Right atrium auricular region (tissue), 2 donors: ENCODE results near the gene UPK2. TPM values are rescaled to one million over a fixed set of nuclear protein-coding genes. Genes with fewer than 3 reads are reported as not detected.
"Not testable (repeated sequence)": the region's sequence is repeated elsewhere in the genome, so short reads cannot be mapped to it uniquely, and the experiment has no call there.

ENCODE experiments used
- DNase-seq: peaks from one replicate; pipeline ENCODE4 v3.0.0-alpha.2; 2019; ENCODE audit warnings: low spot score
- H3K27ac ChIP-seq, 2 donors: fragments of 200-600 bp; sonication (generic); 1 replicate in 1 of 2; 2 replicates in 1 of 2; pipeline ENCODE4 v1.5.1; 2016 to 2019
- H3K27me3 ChIP-seq, 2 donors: fragments of 200-600 bp; sonication (generic); one replicate each; pipeline versions ENCODE4 v1.5.1 to v1.6.0; 2017 to 2019
- H3K36me3 ChIP-seq: fragments of 200-600 bp; sonication (generic); one replicate; pipeline ENCODE4 v1.5.1; 2016
- H3K4me1 ChIP-seq, 2 donors: fragments of 200-600 bp; sonication (generic); one replicate each; pipeline versions ENCODE4 v1.5.1 to v1.6.0; 2017 to 2019
- H3K4me3 ChIP-seq, 2 donors: fragments of 200-600 bp; sonication (generic); 1 replicate in 1 of 2; 2 replicates in 1 of 2; pipeline ENCODE4 v1.5.1; 2017 to 2019; ENCODE audit warnings: mild to moderate bottlenecking in 1 of 2, moderate library complexity in 1 of 2
- H3K9me3 ChIP-seq, 2 donors: fragments of 200-600 bp; sonication (generic); one replicate each; pipeline ENCODE4 v1.5.1; 2019
- total RNA-seq, 2 donors: library from RNA; depleted of rRNA; stranded (reverse); fragments of >200 nt; gene quantifications; one replicate each; pipeline ENCODE4 v1.1.0, GENCODE V29; 2016
- TF ChIP-seq, protein P1 (sequence below), 2 donors: fragments of 200-600 bp; sonication (generic); IDR thresholded peaks; one replicate each; pipeline ENCODE4 v1.5.1; 2019; ENCODE audit warnings: antibody characterized with exemption in 2 of 2

The UPK2 gene
- total RNA-seq, 2 donors from 2014 or later = not detected

DNA sequence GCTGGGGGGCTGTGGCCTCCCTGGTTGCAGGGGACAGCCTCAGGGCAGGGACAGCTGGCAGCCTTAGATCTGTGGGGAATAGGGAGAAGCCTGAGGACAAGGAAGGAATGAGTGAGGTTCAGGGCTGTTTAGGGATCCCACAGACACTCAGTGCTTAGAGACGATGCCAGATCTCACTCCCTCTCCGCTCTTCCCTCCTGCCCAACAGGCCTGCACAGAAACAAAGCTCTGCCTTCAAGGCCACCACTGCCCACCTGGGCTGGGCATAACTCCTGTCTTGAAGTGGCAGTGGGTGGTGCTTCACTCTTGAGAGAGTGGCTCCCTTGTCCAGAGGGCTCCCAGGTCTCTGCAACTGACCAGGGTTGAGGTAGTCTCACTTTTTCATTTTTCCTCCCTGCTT lies 28.7 kb downstream of the UPK2 start:
- Histone ChIP-seq H3K9me3 (no peaks in the 10 kb centered on the region), H3K4me1 (peaks cover 0 to 9% of the 10 kb centered on the region in 2 donors), H3K27me3 (no peaks in the 10 kb centered on the region), H3K27ac (no peak overlapping the region), H3K4me3 (no peak overlapping the region), H3K36me3 (no peaks in the 10 kb centered on the region)
- DNase-seq = no peak
- TF ChIP-seq, protein P1, sequence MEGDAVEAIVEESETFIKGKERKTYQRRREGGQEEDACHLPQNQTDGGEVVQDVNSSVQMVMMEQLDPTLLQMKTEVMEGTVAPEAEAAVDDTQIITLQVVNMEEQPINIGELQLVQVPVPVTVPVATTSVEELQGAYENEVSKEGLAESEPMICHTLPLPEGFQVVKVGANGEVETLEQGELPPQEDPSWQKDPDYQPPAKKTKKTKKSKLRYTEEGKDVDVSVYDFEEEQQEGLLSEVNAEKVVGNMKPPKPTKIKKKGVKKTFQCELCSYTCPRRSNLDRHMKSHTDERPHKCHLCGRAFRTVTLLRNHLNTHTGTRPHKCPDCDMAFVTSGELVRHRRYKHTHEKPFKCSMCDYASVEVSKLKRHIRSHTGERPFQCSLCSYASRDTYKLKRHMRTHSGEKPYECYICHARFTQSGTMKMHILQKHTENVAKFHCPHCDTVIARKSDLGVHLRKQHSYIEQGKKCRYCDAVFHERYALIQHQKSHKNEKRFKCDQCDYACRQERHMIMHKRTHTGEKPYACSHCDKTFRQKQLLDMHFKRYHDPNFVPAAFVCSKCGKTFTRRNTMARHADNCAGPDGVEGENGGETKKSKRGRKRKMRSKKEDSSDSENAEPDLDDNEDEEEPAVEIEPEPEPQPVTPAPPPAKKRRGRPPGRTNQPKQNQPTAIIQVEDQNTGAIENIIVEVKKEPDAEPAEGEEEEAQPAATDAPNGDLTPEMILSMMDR (IDR thresholded peaks at IDR 0.05) = no peak

DNA sequence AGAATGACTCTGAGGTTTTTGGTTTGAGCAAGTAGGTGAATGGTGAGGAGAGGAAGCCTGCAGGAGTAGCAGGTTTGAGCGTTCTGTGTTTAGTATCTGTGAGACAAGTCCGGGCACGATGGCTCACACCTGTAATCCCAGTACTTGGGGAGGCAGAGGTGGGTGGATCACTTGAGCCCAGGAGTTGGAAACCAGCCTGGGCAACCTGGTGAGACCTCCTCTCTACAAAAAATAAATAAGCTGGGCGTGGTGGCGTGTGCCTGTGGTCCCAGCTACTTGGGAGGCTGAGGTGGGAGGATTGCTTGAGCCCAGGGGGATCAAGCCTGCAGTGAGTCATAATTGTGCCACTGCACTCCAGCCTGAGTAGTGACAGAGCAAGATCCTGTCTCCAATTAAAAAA lies 32.2 kb downstream of the UPK2 start:
- H3K4me1 ChIP-seq = no peaks in the 10 kb centered on the region
- no peak overlapping the region for H3K4me3 ChIP-seq
- no peak overlapping the region for H3K27ac ChIP-seq
- TF ChIP-seq, protein P1 (IDR thresholded peaks at IDR 0.05) = no peak
- no peaks in the 10 kb centered on the region for H3K36me3 ChIP-seq
- DNase-seq = no peak
- H3K27me3 ChIP-seq = no peaks in the 10 kb centered on the region
- H3K9me3 ChIP-seq = no peaks in the 10 kb centered on the region

DNA sequence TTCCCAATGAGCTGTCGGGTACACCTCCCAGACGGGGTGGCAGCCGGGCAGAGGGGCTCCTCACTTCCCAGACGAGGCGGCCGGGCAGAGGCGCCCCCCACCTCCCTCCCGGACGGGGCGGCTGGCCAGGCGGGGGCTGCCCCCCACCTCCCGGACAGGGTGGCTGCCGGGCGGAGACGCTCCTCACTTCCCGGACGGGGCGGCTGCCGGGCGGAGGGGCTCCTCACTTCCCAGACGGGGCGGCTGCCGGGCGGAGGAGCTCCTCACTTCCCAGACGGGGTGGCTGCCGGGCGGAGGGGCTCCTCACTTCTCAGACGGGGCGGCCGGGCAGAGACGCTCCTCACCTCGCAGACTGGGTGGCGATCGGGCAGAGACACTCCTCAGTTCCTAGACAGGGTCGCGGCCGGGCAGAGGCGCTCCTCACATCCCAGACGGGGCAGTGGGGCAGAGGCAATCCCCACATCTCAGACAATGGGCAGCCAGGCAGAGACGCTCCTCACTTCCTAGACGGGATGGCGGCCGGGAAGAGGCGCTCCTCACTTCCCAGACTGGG lies 35.5 kb downstream of the UPK2 start:
- not testable (repeated sequence) for H3K4me1 ChIP-seq, H3K27me3 ChIP-seq, DNase-seq, H3K4me3 ChIP-seq, H3K36me3 ChIP-seq, H3K27ac ChIP-seq, H3K9me3 ChIP-seq

DNA sequence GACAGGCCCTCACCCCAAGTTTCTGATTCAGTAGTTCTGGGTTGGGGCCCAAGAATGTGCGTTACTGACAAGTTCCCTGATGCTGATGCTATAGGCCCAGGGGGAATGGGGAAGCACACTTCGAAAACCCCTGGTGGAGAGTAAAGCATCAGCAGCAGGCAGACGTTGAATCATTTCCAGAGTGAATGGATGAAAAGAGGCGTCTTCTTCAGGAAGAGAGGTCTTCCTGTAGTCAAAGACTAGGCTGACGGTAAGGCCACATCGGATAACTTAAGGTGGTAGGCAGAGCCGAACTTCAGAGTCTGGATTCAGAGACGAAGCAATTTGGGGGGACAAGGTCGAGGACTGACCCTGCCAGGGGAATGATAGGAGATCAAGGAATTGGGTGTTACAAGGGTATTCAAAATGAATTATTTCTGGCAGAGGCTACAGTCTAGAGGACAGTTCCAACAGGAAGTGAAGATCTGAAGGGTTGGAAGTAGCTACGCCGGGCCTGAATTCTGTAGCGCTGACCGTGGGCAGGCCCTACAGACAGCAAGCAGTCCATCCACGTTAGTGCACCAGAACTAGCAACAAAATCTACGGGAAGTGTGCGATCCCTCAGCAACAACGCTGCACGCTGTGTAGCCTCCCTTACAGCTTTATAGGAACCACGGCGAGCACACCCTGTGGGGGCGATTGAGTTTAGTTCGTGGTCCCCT lies 41.0 kb downstream of the UPK2 start:
- peaks cover 7% of the 10 kb centered on the region for H3K36me3 ChIP-seq
- no peak for DNase-seq
- peak overlapping the region; percentile 76 to 85 for H3K27ac ChIP-seq
- H3K4me1 ChIP-seq = peaks cover 0 to 24% of the 10 kb centered on the region in 2 donors
- H3K27me3 ChIP-seq = no peaks in the 10 kb centered on the region
- peak overlapping the region; percentile 70 to 81 for H3K4me3 ChIP-seq
- TF ChIP-seq, protein P1 (IDR thresholded peaks at IDR 0.05) = no peak
- no peaks in the 10 kb centered on the region for H3K9me3 ChIP-seq

DNA sequence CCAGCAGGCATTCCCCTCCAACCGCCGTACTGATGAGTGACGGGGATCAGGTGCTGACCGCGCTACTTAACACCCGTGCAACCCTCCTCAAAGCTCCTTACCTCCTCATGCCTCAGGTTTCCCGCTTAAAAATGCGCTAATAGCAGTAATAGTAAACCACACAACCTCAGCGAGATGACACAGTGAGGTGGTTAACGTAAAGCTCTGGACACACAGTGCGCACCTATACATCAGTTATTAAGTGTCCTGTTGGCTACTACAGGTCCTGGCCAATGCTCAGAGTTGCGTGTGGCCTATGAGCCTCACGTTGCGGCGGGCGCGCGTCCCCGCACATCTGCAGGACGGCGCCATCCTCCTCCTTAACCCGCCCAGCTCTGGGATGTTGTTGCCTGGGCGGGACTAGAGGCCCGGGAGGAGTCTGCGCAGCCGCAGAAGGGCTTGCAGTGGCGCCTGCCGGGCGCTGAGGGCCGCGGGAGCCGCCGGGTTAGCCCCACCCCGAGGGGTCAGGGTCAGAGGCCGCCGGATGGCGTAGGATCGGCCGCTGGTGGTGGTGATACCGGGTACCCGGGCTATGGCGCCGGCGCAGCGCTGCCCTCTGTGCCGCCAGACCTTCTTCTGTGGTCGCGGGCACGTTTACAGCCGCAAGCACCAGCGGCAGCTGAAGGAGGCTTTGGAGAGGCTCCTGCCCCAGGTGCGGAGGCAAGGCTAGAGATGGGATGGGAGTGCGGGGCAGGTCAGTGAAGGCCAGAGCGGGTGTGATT lies 41.7 kb downstream of the UPK2 start, which contains the start of gene CENATAC:
CENATAC (plus strand) TSS at position 512 of the 761 bp plus-strand sequence; CDS start at position 572, 60 bp downstream.
- peak within 1 kb of the TSS; percentile 76 to 85 for H3K27ac ChIP-seq
- no peaks in the 10 kb centered on the region for H3K9me3 ChIP-seq
- TF ChIP-seq, protein P1 (IDR thresholded peaks at IDR 0.05) = no peak
- no peaks in the 10 kb centered on the region for H3K27me3 ChIP-seq
- H3K4me3 ChIP-seq = peak within 1 kb of the TSS; percentile 70 to 81
- peaks cover 0 to 24% of the 10 kb centered on the region in 2 donors for H3K4me1 ChIP-seq
- peak; percentile 91 for DNase-seq
- H3K36me3 ChIP-seq = peaks cover 13% of the 10 kb centered on the region

DNA sequence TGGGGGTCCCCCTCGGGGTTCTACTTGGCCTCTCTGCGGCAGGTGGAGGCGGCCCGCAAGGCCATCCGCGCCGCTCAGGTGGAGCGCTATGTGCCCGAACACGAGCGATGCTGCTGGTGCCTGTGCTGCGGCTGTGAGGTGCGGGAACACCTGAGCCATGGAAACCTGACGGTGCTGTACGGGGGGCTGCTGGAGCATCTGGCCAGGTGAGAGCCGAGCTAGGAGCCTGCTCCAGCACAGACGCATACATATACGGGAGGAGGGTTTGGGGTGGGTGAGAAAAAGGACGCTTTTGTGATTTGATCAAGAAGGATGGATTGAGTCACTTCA lies 42.3 kb downstream of the UPK2 start:
- H3K27me3 ChIP-seq = no peaks in the 10 kb centered on the region
- H3K9me3 ChIP-seq = no peaks in the 10 kb centered on the region
- no peak for DNase-seq
- TF ChIP-seq, protein P1 (IDR thresholded peaks at IDR 0.05) = no peak
- H3K4me1 ChIP-seq = peaks cover 0 to 24% of the 10 kb centered on the region in 2 donors
- peaks cover 19% of the 10 kb centered on the region for H3K36me3 ChIP-seq
- H3K4me3 ChIP-seq = peak overlapping the region; percentile 70 to 81
- peak overlapping the region; percentile 76 to 85 for H3K27ac ChIP-seq
